Measurements from ENCODE around the gene TTF2.

DNA sequence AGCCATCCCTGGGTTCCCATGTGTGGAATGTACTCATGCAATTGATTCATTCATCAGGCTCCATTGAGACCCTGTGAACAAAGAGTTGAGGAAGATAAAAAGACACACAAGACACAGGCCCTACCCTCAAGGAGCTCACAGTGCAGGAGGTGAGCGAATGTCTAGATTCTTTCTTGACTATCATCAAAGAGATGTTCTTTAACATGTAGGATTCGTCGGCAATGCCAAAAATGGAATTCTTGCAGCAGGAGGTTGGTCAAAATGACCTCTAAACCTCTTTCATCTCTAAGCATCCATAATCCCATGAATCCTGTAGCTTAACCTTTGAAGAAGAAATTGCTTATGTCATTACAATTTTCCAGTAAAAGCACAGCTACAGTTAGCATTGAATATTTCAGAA lies 27.9 kb upstream of the TTF2 start:
- TF ChIP-seq EZH2phosphoT487 (IDR thresholded peaks at IDR 0.05; ENCODE audit: insufficient read depth, low read depth) (no peak), EZH2 (IDR thresholded peaks at IDR 0.05; ENCODE audit: insufficient read depth, poor library complexity, severe bottlenecking) (no peak)

Data from GM23248 (cell line).